Endodermal cell (in vitro differentiated cells): ENCODE measurements around the gene KMT5B. TPM values are rescaled to one million over a fixed set of nuclear protein-coding genes. Genes with fewer than 3 reads are reported as not detected.

Experiments used
- DNase-seq: peaks from one replicate; pipeline ENCODE4 v3.0.0-alpha.2; 2017
- H3K27ac ChIP-seq: 2 replicates; pipeline ENCODE4 v1.5.1; 2013; ENCODE audit warnings: mild to moderate bottlenecking, low read depth, low read length, moderate library complexity
- H3K27me3 ChIP-seq: 2 replicates; pipeline ENCODE4 v1.6.1; 2013; ENCODE audit warnings: mild to moderate bottlenecking, low read length, moderate library complexity; ENCODE audit not compliant: insufficient read depth, control insufficient read depth, poor library complexity, severe bottlenecking
- H3K36me3 ChIP-seq: 2 replicates; pipeline ENCODE4 v1.7.0; 2013; ENCODE audit warnings: mild to moderate bottlenecking, low read length, moderate library complexity; ENCODE audit not compliant: control insufficient read depth, insufficient read depth
- H3K4me1 ChIP-seq: one replicate; pipeline ENCODE4 v1.7.0; 2013; ENCODE audit warnings: low read length; ENCODE audit not compliant: control insufficient read depth, insufficient read depth
- H3K4me3 ChIP-seq: 2 replicates; pipeline ENCODE4 v1.5.1; 2013; ENCODE audit warnings: mild to moderate bottlenecking, low read length, moderate library complexity
- H3K9ac ChIP-seq: 2 replicates; pipeline ENCODE4 v1.6.1; 2013; ENCODE audit warnings: mild to moderate bottlenecking, low read length, moderate library complexity; ENCODE audit not compliant: poor library complexity, severe bottlenecking; ENCODE audit errors: extremely low read depth
- H3K9me3 ChIP-seq: 2 replicates; pipeline ENCODE4 v1.6.1; 2013; ENCODE audit warnings: mild to moderate bottlenecking, low read length, moderate library complexity; ENCODE audit not compliant: control insufficient read depth
- H3K27ac Mint-ChIP-seq: 2 replicates; pipeline ENCODE4 v1.8.0; 2020; ENCODE audit warnings: mixed read lengths
- H3K27me3 Mint-ChIP-seq: 2 replicates; pipeline ENCODE4 v1.8.0; 2021; ENCODE audit warnings: mild to moderate bottlenecking, mixed read lengths; ENCODE audit not compliant: insufficient read depth
- H3K36me3 Mint-ChIP-seq: 2 replicates; pipeline ENCODE4 v1.8.0; 2020; ENCODE audit warnings: low read depth, mixed read lengths
- H3K4me1 Mint-ChIP-seq: 2 replicates; pipeline ENCODE4 v1.8.0; 2020; ENCODE audit warnings: mixed read lengths
- H3K4me3 Mint-ChIP-seq: 2 replicates; pipeline ENCODE4 v1.8.0; 2020; ENCODE audit warnings: mild to moderate bottlenecking, moderate library complexity, mixed read lengths
- H3K9me3 Mint-ChIP-seq: 2 replicates; pipeline ENCODE4 v1.8.0; 2020; ENCODE audit warnings: mild to moderate bottlenecking, mixed read lengths
- WGBS, 2 experiments: methylation state at CpG; one replicate each; pipeline versions ENCODE4 v1.1.5 to v1.1.7; 2013; ENCODE audit warnings: missing lambda C conversion rate in 2 of 2, mixed read lengths in 1 of 2; ENCODE audit not compliant: insufficient coverage in 1 of 2, insufficient read length in 1 of 2; 5-methylcytosine and 5-hydroxymethylcytosine counted together
- total RNA-seq, 2 donors: library from RNA; stranded (reverse); fragmentation: NEBNext Ultra II Directional in 1 of 2; extraction: Animal tissue kit (Norgen Biotek cat#: 25700) in 1 of 2; gene quantifications; 2 replicates in 1 of 2; 3 replicates in 1 of 2; pipeline ENCODE4 v1.2.1, GENCODE V29; 2021
- TF ChIP-seq, protein P1 (sequence below): fragments of 200-600 bp; sonication (generic); conservative IDR thresholded peaks from 2 replicates; pipeline ENCODE4 v1.5.0; 2021; ENCODE audit warnings: antibody characterized with exemption, mild to moderate bottlenecking

The KMT5B gene
- total RNA-seq, 2 donors from 2014 or later, result 53.3 to 62.3 TPM

GRCh38 chr11:68159665-68160064, 53.4 kb downstream of the KMT5B start:
- Mint-ChIP-seq H3K4me1 (peaks cover 5% of the 10 kb centered on the region), H3K27me3 (no peaks in the 10 kb centered on the region), H3K36me3 (peaks cover 37% of the 10 kb centered on the region), H3K9me3 (no peaks in the 10 kb centered on the region), H3K4me3 (no peak overlapping the region), H3K27ac (no peak overlapping the region)
- 91 to 94% methylated on average over 5 of the region's 6 CpGs for WGBS, 2 experiments
- Histone ChIP-seq H3K27ac (no peak overlapping the region), H3K9ac (no peak overlapping the region), H3K9me3 (no peaks in the 10 kb centered on the region), H3K4me1 (peaks cover 3% of the 10 kb centered on the region), H3K27me3 (no peaks in the 10 kb centered on the region), H3K4me3 (no peak overlapping the region), H3K36me3 (peaks cover 43% of the 10 kb centered on the region)
- DNase-seq, result no peak
- TF ChIP-seq, protein P1, sequence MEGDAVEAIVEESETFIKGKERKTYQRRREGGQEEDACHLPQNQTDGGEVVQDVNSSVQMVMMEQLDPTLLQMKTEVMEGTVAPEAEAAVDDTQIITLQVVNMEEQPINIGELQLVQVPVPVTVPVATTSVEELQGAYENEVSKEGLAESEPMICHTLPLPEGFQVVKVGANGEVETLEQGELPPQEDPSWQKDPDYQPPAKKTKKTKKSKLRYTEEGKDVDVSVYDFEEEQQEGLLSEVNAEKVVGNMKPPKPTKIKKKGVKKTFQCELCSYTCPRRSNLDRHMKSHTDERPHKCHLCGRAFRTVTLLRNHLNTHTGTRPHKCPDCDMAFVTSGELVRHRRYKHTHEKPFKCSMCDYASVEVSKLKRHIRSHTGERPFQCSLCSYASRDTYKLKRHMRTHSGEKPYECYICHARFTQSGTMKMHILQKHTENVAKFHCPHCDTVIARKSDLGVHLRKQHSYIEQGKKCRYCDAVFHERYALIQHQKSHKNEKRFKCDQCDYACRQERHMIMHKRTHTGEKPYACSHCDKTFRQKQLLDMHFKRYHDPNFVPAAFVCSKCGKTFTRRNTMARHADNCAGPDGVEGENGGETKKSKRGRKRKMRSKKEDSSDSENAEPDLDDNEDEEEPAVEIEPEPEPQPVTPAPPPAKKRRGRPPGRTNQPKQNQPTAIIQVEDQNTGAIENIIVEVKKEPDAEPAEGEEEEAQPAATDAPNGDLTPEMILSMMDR, result no peak

- peaks cover 38% of the 10 kb centered on the region for H3K36me3 ChIP-seq
- peaks cover 37% of the 10 kb centered on the region for H3K36me3 Mint-ChIP-seq
- H3K4me3 ChIP-seq, result no peak overlapping the region
- H3K4me1 Mint-ChIP-seq, result peaks cover 5% of the 10 kb centered on the region
- peaks cover 3% of the 10 kb centered on the region for H3K4me1 ChIP-seq
- H3K27ac Mint-ChIP-seq, result no peak overlapping the region
- H3K27ac ChIP-seq, result no peak overlapping the region
- H3K4me3 Mint-ChIP-seq, result no peak overlapping the region
- TF ChIP-seq, protein P1, result no peak
- H3K9ac ChIP-seq, result no peak overlapping the region
- no peaks in the 10 kb centered on the region for H3K27me3 Mint-ChIP-seq
- no peak for DNase-seq
- no peaks in the 10 kb centered on the region for H3K9me3 ChIP-seq
- H3K9me3 Mint-ChIP-seq, result no peaks in the 10 kb centered on the region
- no peaks in the 10 kb centered on the region for H3K27me3 ChIP-seq
- WGBS, 2 experiments, result 89 to 92% methylated on average over 9 of the region's 9 CpGs
These were observed 53.9 kb downstream of the KMT5B start for GRCh38 chr11:68159161-68159560.

DNA sequence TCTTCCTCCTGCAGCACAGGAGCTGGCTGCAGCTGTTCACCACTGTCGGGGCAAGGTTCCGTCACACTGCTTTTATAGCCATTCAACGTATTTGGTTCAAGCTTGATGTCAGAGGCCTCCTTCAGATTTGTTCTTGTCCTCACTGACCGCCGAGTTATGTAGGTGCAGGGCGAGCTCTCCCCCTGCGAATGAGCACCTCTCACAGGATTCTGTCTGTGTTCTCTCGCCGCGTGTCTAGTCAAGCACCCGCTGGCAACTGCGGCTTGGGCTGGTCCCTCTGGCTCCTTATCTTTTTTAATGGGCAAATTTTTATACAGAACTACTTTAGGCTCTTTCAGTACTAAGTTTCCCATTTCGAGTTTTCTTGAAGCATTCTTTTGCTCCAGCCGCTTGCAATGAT, 54.5 kb downstream of the KMT5B start:
- Histone ChIP-seq H3K9ac (no peak overlapping the region), H3K36me3 (peaks cover 32% of the 10 kb centered on the region), H3K4me1 (peaks cover 3% of the 10 kb centered on the region), H3K4me3 (no peak overlapping the region), H3K27ac (no peak overlapping the region), H3K27me3 (no peaks in the 10 kb centered on the region), H3K9me3 (no peaks in the 10 kb centered on the region)
- Mint-ChIP-seq H3K4me1 (peaks cover 5% of the 10 kb centered on the region), H3K4me3 (no peak overlapping the region), H3K27ac (no peak overlapping the region), H3K36me3 (peaks cover 34% of the 10 kb centered on the region), H3K27me3 (no peaks in the 10 kb centered on the region), H3K9me3 (no peaks in the 10 kb centered on the region)
- no peak for DNase-seq
- WGBS, 2 experiments, result 95 to 96% methylated on average over 14 of the region's 14 CpGs
- TF ChIP-seq, protein P1, result no peak
